HepG2 (cell line): ENCODE measurements around the gene ABCB11. TPM values are rescaled to one million over a fixed set of nuclear protein-coding genes. Genes with fewer than 3 reads are reported as not detected.

Experiments
- ATRX ChIP-seq: sonication (generic); formaldehyde crosslinking; IDR thresholded peaks from 2 replicates; pipeline ENCODE4 v1.4.0; 2020; ENCODE audit warnings: missing genetic modification reagents, borderline replicate concordance
- CEBPZ ChIP-seq: IDR thresholded peaks from 2 replicates; pipeline ENCODE4 v1.6.1; 2012; ENCODE audit warnings: low read length, improper control_type of control experiment
- CREB3 ChIP-seq: sonication (generic); formaldehyde crosslinking; IDR thresholded peaks from 2 replicates; pipeline ENCODE4 v1.5.0; 2020; ENCODE audit warnings: missing genetic modification reagents
- DZIP1 ChIP-seq: sonication (generic); formaldehyde crosslinking; IDR thresholded peaks from 2 replicates; pipeline ENCODE4 v1.5.0; 2020; ENCODE audit warnings: mild to moderate bottlenecking, missing genetic modification reagents
- EHMT2 ChIP-seq: fragments of 200-600 bp; sonication (generic); IDR thresholded peaks from 2 replicates; pipeline ENCODE4 v1.7.0; 2017; ENCODE audit warnings: antibody characterized with exemption, low read depth, low read length, borderline replicate concordance
- ESRRA ChIP-seq: sonication (generic); formaldehyde crosslinking; IDR thresholded peaks from 2 replicates; pipeline ENCODE4 v1.5.1; 2020; ENCODE audit warnings: mild to moderate bottlenecking, low read depth, missing genetic modification reagents
- GMEB1 ChIP-seq: sonication (generic); formaldehyde crosslinking; IDR thresholded peaks from 2 replicates; pipeline ENCODE4 v1.5.1; 2020; ENCODE audit warnings: missing genetic modification reagents, mild to moderate bottlenecking, borderline replicate concordance
- MATR3 ChIP-seq: sonication (generic); formaldehyde crosslinking; IDR thresholded peaks from 2 replicates; pipeline ENCODE4 v1.4.0; 2020; ENCODE audit warnings: missing genetic modification reagents
- MTA1 ChIP-seq: sonication (generic); formaldehyde crosslinking; IDR thresholded peaks from 2 replicates; pipeline ENCODE4 v1.4.0; 2020; ENCODE audit warnings: missing genetic modification reagents, mild to moderate bottlenecking, borderline replicate concordance
- POGK ChIP-seq: sonication (generic); formaldehyde crosslinking; conservative IDR thresholded peaks from 2 replicates; pipeline ENCODE4 v1.8.0; 2022; ENCODE audit warnings: mild to moderate bottlenecking, moderate library complexity, missing genetic modification reagents
- ZNF251 ChIP-seq: sonication (generic); formaldehyde crosslinking; IDR thresholded peaks from 2 replicates; pipeline ENCODE4 v1.9.0; 2021; ENCODE audit warnings: mild to moderate bottlenecking, missing genetic modification reagents
- ZNF740 ChIP-seq: sonication (generic); formaldehyde crosslinking; IDR thresholded peaks from 2 replicates; pipeline ENCODE4 v1.4.0; 2020; ENCODE audit warnings: missing genetic modification reagents
- ZNF770 ChIP-seq: sonication (generic); formaldehyde crosslinking; IDR thresholded peaks from 2 replicates; pipeline ENCODE4 v1.5.0; 2020; ENCODE audit warnings: mild to moderate bottlenecking, missing genetic modification reagents
- ZNF891 ChIP-seq: sonication (generic); formaldehyde crosslinking; IDR thresholded peaks from 2 replicates; pipeline ENCODE4 v1.5.0; 2020; ENCODE audit warnings: mild to moderate bottlenecking, missing genetic modification reagents
- polyA plus RNA-seq, 8 experiments: library from polyadenylated mRNA; depleted of rRNA in 3 of 8; stranded (reverse) in 7 of 8; unstranded in 1 of 8; fragments of >200 nt; fragmentation: Illumina TruSeq in 4 of 8; extraction: Trizol in 4 of 8; gene quantifications; 2 replicates each; pipeline versions ENCODE4 v1.2.1 to v1.2.3, GENCODE V29; 2011 to 2016; ENCODE audit warnings: low read depth in 4 of 8, missing spikeins in 1 of 8, mixed read lengths in 1 of 8; ENCODE audit not compliant: insufficient read depth in 1 of 8
- total RNA-seq, 5 experiments: library from RNA; depleted of rRNA; stranded (reverse); fragments of >200 nt; fragmentation: Illumina TruSeq; extraction: Trizol; gene quantifications; 2 replicates each; pipeline ENCODE4 v1.2.3, GENCODE V29; 2016; ENCODE audit warnings: low read depth in 1 of 5

ABCB11 gene
- total and polyA plus RNA-seq, 2 of the 13 experiments (the other 11 are each of a cell fraction or from before 2014, with no cell fraction given) = not detected

GRCh38 chr2:168890006-168890782 is 140.9 kb downstream of the ABCB11 start, which contains the start of gene SPC25 (continued):
- no peak for TF ChIP-seq ZNF251 (CRISPR knock-in tag)
- TF ChIP-seq MATR3 (CRISPR knock-in tag) = no peak
- peak; percentile 73; the same call in 1 of the 2 replicates for TF ChIP-seq GMEB1 (CRISPR knock-in tag)
- TF ChIP-seq POGK (CRISPR knock-in tag) = 0 out of 2 replicates have a peak, but pooled peaks have one; percentile 74
- no peak for TF ChIP-seq EHMT2
- no peak for TF ChIP-seq DZIP1 (CRISPR knock-in tag)
- TF ChIP-seq MTA1 (CRISPR knock-in tag) = no peak
- TF ChIP-seq ESRRA (CRISPR knock-in tag) = no peak; the same call in 1 of the 2 replicates
- 0 out of 2 replicates have a peak, but pooled peaks have one; percentile 52 for TF ChIP-seq ZNF740 (CRISPR knock-in tag)
- TF ChIP-seq ZNF891 (CRISPR knock-in tag) = peak; percentile 72; the same call in 1 of the 2 replicates
- no peak for TF ChIP-seq CEBPZ
- no peak for TF ChIP-seq ZNF770 (CRISPR knock-in tag)
- TF ChIP-seq ATRX (CRISPR knock-in tag) = no peak
- TF ChIP-seq CREB3 = peak; percentile 75; the same call in 1 of the 2 replicates
